Right kidney (tissue), 9 donors: ENCODE results near the gene SKIC2.
"Not testable (repeated sequence)": the region's sequence is repeated elsewhere in the genome, so short reads cannot be mapped to it uniquely, and the experiment has no call there.

Experiments used
- DNase-seq: peaks from one replicate; pipeline ENCODE4 v3.0.0-alpha.2; 2016
- long read RNA-seq, 8 donors: transcript quantifications; one replicate each; lab custom pipeline, GENCODE V29; 2026

Gene SKIC2
- long read RNA-seq, donor 1, partial matches to known transcripts = 23 of 24 reads
- long read RNA-seq, donor 1, other reads (novel, unspliced or antisense) = 0 of 24 reads
- long read RNA-seq, donor 2, partial matches to known transcripts = 0 of 2 reads
- long read RNA-seq, donor 2, other reads (novel, unspliced or antisense) = 0 of 2 reads
- long read RNA-seq, donor 3, partial matches to known transcripts = 0 of 1 reads
- long read RNA-seq, donor 3, other reads (novel, unspliced or antisense) = 0 of 1 reads
- long read RNA-seq, donor 4, partial matches to known transcripts = 5 of 6 reads
- long read RNA-seq, donor 4, other reads (novel, unspliced or antisense) = 0 of 6 reads
- long read RNA-seq, donor 5, partial matches to known transcripts = 8 of 11 reads
- long read RNA-seq, donor 5, other reads (novel, unspliced or antisense) = 0 of 11 reads
- long read RNA-seq, donor 6, transcript SKIV2L-201 (28 exons, 3,894 nt) = major isoform, 5 of 11 reads
- long read RNA-seq, donor 6, partial matches to known transcripts = 6 of 11 reads
- long read RNA-seq, donor 6, other reads (novel, unspliced or antisense) = 0 of 11 reads
- long read RNA-seq, donor 7, partial matches to known transcripts = 6 of 8 reads
- long read RNA-seq, donor 7, other reads (novel, unspliced or antisense) = 0 of 8 reads
- long read RNA-seq, donor 8, partial matches to known transcripts = 7 of 7 reads
- long read RNA-seq, donor 8, other reads (novel, unspliced or antisense) = 0 of 7 reads

- peak; percentile 91 for DNase-seq
Measured at GRCh38 chr6:31958741-31959739, at the start of gene SKIC2, which contains the start of gene NELFE. Gene SKIC2 (plus strand): TSS chr6:31959175. CDS start chr6:31959193, 18 bp downstream. Gene NELFE (minus strand): TSS chr6:31958971. CDS start chr6:31958446, 525 bp downstream.

GRCh38 chr6:31909298-31909697 is 49.7 kb upstream of the SKIC2 start:
- DNase-seq = not testable (repeated sequence)

DNA sequence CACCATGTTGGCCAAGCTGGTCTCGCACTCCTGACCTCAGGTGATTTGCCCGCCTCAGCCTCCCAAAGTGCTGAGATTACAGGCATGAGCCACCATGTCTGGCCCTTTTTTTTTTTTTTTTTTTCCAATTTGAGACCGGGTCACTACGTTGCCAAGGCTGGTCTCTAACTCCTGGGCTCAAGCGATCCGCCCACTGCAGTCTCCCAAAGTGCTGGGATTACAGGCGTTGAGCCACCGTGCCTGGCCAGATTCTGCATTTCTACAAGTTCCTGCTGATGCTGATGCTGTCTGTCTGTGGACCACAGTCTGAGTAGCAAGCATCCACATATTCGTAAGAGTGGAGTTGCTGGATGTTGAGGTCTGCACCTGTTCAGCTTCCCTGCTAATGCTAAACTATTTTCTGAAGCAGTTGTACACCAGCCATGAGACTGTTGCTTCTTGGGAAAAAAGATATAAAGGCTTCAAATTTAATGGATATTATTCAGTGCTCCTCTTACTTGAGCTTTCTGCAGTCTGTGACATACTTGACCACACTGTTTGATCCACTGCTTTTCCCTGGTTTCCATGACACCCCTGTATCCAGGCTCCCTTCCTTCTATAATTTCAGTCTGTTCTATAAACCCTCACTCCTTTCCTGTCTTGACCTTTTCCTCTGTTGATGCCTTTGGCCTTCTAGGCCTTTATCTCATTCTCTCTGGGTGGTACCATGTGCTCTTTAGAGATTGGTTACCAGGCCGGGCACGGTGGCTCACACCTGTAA is 47.0 kb upstream of the SKIC2 start:
- DNase-seq = no peak

- DNase-seq = no peak
Measured at GRCh38 chr6:31915351-31915750, 43.6 kb upstream of the SKIC2 start.

- no peak for DNase-seq
Measured at GRCh38 chr6:31915756-31916155, 43.2 kb upstream of the SKIC2 start.

GRCh38 chr6:31918069-31918720 is 40.8 kb upstream of the SKIC2 start:
- DNase-seq = no peak

DNA sequence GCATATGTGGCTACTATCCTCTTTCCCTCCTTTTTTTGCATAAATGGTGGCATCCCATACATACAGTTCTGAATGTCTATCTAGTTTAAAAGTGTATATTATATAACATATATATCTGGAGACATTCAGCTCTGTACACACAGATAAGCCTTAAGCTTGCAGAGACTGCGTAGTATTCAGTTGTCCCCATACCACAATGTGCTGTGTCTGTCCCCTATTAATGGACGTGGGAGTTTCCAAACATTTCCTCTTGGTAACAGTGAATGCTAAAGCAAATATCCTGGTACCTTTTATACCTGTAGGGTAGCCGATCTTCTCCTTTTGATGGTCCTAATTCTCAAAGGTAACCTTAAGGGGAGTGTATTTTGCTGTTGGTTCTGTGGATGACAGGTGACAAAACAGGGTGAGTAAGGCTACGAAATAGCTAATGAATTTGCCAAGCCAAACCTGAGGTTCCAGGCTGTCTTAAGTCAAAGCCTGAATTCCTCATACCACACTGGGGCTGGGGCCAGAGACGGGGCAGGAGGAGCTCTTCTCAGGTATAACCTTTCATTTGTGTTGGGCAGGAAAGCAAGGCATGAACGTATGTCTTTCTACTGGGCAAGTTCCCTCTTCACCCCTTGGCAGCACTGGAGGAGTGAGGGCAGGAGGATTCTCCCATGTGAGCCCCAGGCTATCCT is 39.2 kb upstream of the SKIC2 start:
- no peak for DNase-seq

GRCh38 chr6:31920811-31921210 is 38.2 kb upstream of the SKIC2 start:
- DNase-seq = no peak

DNA sequence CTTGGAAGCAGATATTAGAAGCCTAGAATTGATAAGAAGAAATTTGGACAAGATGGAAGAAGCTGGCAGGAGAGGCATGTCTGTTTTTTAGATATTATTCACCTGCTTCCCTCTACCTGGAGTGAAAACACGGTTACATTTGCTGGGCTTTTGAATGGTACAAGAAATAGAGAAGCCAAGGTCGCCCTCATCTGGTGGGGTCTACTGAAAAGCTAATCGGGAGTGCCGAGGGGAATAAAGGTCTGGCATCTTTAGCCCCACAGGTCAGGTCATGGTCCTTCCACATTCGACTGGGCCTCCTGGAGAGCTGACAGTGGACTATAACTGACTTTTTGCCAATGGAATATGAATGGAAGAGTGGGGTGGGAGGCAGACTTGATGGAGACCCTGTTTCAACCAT is 36.0 kb upstream of the SKIC2 start:
- no peak for DNase-seq

DNA sequence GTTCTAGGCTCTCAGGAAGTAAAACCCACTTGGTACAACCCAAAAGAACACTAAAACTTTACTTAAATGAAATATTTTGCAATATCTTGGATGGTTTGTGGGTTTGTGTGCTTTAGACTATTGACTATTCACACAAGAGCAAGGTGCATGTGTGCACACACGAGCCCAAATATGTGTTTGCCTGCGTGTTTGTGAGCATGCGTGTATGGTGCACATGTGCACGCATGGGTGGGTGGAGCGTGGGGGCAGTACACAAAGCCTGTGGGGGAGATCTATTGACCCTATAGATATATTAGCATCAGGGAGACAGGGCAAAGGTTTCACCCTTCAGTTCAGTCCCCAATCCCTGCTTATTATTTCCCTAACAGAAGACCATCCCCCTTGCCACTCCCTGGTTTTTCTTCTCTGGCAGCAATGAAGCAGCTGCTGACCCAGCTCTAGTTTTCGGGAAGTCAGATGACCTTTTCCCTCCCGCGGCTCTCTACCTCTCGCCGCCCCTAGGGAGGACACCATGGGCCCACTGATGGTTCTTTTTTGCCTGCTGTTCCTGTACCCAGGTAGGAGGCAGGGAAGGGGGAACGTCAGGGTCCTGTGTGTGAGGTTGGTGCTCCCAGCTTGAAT is 31.6 kb upstream of the SKIC2 start, which contains the start of gene C2:
Gene C2, plus strand, starts transcription at position 476 of the 621 bp plus-strand sequence. Its CDS starts 36 bp downstream, at position 512.
- DNase-seq = no peak

GRCh38 chr6:31927863-31928671 is 30.9 kb upstream of the SKIC2 start:
- no peak for DNase-seq

DNA sequence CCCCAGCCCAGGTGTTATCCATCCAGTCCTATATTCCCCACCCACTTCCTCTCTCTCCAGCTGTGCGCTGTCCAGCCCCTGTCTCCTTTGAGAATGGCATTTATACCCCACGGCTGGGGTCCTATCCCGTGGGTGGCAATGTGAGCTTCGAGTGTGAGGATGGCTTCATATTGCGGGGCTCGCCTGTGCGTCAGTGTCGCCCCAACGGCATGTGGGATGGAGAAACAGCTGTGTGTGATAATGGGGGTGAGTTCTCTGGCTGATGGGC is 30.4 kb upstream of the SKIC2 start:
- no peak for DNase-seq

- DNase-seq = no peak
Measured at GRCh38 chr6:31930962-31931361, 28.0 kb upstream of the SKIC2 start.

- DNase-seq = not testable (repeated sequence)
Measured at GRCh38 chr6:31932137-31932536, 26.8 kb upstream of the SKIC2 start.

- DNase-seq = no peak
Measured at GRCh38 chr6:31933537-31933936, 25.4 kb upstream of the SKIC2 start.

DNA sequence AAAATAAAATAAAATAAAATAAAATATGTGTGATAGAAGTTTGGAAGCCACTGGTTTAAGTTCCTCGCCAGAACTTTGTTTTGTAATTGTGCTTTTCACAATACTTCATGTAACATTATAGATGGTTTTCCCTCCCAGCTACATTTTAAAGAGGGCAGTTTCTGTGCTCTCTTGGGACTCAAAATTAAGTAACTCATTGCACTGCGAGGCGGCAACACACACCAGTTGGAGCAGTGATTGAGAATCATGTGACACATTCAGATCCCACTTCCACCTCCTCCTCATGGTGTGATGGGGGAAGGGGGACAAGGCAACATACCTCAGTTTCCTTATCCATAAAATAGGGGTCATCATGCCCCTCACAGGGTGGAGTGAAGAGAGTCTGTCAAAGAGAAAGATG is 24.0 kb upstream of the SKIC2 start:
- DNase-seq = no peak

- DNase-seq = no peak
Measured at GRCh38 chr6:31935823-31936222, 23.2 kb upstream of the SKIC2 start.

DNA sequence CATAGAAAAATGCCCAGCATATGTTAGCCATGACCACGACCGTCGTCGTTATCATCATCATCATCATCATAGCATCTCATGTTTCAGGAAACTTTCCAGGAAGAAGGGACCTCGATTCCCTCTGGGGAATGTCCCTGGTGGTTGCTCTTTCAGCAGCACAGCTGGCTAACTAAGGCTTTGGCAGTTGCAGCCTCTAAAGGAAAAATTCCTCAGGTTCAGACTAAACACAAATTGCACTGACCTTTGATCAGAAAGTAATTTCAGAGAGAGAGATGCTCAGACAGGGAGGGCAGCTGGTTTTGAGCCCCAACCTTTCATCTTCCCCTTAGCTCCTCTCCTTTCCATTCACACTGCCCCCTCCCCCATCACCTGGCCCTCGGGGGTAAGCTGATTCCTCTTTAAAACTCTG is 18.7 kb upstream of the SKIC2 start:
- no peak for DNase-seq

GRCh38 chr6:31943742-31944141 is 15.2 kb upstream of the SKIC2 start:
- no peak for DNase-seq
